Measurements from ENCODE around the gene KLHL8. TPM values are rescaled to one million over a fixed set of nuclear protein-coding genes. Genes with fewer than 3 reads are reported as not detected.

KLHL8 gene
- total and polyA plus RNA-seq, 4 donors, result 2.9 to 14.4 (median 5.1) TPM

DNA sequence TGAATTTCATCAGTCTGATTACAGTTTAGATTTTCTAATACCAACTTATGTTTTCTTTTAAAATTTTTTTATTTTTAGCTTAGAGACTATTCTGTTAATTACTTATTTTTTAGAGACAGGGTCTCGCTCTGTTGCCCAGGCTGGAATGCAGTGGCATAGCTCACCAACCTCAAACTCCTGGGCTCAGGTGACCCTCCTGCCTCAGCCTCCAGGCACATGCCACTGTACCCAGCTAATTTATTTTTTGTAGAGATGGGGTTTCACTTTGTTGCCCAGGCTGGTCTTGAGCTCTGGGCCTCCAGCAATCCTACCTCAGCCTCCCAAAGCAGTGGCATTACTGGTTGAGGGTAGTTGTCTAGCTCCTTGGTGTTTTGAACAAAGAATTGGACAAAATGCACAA, 102.0 kb downstream of the KLHL8 start:
- no peaks in the 10 kb centered on the region for H3K9me3 ChIP-seq (ENCODE audit: control insufficient read depth in 4 of 4, low read length in 3 of 4)
- WGBS, result 97% methylated on average over 1 of the region's 1 CpG
- H3K4me3 ChIP-seq (ENCODE audit: low read depth in 1 of 3, low read length in 3 of 3), result no peak overlapping the region
- H3K36me3 ChIP-seq (ENCODE audit: control insufficient read depth in 4 of 4, insufficient read depth in 3 of 4, low read depth in 1 of 4, low read length in 3 of 4), result peaks cover 3 to 36% (median 21%) of the 10 kb centered on the region in 4 donors
- DNase-seq (ENCODE audit: low spot score), result no peak
- H3K4me1 ChIP-seq (ENCODE audit: control insufficient read depth in 4 of 4, insufficient read depth in 4 of 4, low read length in 3 of 4), result peaks cover 0 to 42% (median 33%) of the 10 kb centered on the region in 4 donors
- no peak overlapping the region for H3K9ac ChIP-seq (ENCODE audit: low read depth in 1 of 2, low read length in 2 of 2)
- H3K27ac ChIP-seq (ENCODE audit: low read depth in 1 of 2, low read length in 2 of 2), result no peak overlapping the region
- no peaks in the 10 kb centered on the region for H3K27me3 ChIP-seq (ENCODE audit: control insufficient read depth in 4 of 4, insufficient read depth in 4 of 4, low read length in 3 of 4)
- TF ChIP-seq JUND (IDR thresholded peaks at IDR 0.05) (no peak), RAD21 (IDR thresholded peaks at IDR 0.05) (no peak), RXRA (IDR thresholded peaks at IDR 0.05) (no peak), NR2F2 (IDR thresholded peaks at IDR 0.05) (no peak), GABPA (IDR thresholded peaks at IDR 0.05 in 1 of 2, conservative IDR thresholded peaks at IDR 0.05 in 1 of 2) (no peak), FOXA1 (IDR thresholded peaks at IDR 0.05) (no peak), HNF4A (conservative IDR thresholded peaks at IDR 0.05) (no peak), EGR1 (IDR thresholded peaks at IDR 0.05; ENCODE audit: low read depth in 2 of 2) (no peak), TAF1 (conservative IDR thresholded peaks at IDR 0.05) (no peak), SP1 (IDR thresholded peaks at IDR 0.05) (no peak), HNF4G (IDR thresholded peaks at IDR 0.05) (no peak)
- TF ChIP-seq, protein P1, sequence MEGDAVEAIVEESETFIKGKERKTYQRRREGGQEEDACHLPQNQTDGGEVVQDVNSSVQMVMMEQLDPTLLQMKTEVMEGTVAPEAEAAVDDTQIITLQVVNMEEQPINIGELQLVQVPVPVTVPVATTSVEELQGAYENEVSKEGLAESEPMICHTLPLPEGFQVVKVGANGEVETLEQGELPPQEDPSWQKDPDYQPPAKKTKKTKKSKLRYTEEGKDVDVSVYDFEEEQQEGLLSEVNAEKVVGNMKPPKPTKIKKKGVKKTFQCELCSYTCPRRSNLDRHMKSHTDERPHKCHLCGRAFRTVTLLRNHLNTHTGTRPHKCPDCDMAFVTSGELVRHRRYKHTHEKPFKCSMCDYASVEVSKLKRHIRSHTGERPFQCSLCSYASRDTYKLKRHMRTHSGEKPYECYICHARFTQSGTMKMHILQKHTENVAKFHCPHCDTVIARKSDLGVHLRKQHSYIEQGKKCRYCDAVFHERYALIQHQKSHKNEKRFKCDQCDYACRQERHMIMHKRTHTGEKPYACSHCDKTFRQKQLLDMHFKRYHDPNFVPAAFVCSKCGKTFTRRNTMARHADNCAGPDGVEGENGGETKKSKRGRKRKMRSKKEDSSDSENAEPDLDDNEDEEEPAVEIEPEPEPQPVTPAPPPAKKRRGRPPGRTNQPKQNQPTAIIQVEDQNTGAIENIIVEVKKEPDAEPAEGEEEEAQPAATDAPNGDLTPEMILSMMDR (IDR thresholded peaks at IDR 0.05; ENCODE audit: low read depth, low read length, missing input control), result no peak
- TF ChIP-seq, protein P2, sequence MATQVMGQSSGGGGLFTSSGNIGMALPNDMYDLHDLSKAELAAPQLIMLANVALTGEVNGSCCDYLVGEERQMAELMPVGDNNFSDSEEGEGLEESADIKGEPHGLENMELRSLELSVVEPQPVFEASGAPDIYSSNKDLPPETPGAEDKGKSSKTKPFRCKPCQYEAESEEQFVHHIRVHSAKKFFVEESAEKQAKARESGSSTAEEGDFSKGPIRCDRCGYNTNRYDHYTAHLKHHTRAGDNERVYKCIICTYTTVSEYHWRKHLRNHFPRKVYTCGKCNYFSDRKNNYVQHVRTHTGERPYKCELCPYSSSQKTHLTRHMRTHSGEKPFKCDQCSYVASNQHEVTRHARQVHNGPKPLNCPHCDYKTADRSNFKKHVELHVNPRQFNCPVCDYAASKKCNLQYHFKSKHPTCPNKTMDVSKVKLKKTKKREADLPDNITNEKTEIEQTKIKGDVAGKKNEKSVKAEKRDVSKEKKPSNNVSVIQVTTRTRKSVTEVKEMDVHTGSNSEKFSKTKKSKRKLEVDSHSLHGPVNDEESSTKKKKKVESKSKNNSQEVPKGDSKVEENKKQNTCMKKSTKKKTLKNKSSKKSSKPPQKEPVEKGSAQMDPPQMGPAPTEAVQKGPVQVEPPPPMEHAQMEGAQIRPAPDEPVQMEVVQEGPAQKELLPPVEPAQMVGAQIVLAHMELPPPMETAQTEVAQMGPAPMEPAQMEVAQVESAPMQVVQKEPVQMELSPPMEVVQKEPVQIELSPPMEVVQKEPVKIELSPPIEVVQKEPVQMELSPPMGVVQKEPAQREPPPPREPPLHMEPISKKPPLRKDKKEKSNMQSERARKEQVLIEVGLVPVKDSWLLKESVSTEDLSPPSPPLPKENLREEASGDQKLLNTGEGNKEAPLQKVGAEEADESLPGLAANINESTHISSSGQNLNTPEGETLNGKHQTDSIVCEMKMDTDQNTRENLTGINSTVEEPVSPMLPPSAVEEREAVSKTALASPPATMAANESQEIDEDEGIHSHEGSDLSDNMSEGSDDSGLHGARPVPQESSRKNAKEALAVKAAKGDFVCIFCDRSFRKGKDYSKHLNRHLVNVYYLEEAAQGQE (IDR thresholded peaks at IDR 0.05), result no peak
- TF ChIP-seq, protein P3, sequence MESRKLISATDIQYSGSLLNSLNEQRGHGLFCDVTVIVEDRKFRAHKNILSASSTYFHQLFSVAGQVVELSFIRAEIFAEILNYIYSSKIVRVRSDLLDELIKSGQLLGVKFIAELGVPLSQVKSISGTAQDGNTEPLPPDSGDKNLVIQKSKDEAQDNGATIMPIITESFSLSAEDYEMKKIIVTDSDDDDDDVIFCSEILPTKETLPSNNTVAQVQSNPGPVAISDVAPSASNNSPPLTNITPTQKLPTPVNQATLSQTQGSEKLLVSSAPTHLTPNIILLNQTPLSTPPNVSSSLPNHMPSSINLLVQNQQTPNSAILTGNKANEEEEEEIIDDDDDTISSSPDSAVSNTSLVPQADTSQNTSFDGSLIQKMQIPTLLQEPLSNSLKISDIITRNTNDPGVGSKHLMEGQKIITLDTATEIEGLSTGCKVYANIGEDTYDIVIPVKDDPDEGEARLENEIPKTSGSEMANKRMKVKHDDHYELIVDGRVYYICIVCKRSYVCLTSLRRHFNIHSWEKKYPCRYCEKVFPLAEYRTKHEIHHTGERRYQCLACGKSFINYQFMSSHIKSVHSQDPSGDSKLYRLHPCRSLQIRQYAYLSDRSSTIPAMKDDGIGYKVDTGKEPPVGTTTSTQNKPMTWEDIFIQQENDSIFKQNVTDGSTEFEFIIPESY (IDR thresholded peaks at IDR 0.05), result no peak
- TF ChIP-seq, protein P4, sequence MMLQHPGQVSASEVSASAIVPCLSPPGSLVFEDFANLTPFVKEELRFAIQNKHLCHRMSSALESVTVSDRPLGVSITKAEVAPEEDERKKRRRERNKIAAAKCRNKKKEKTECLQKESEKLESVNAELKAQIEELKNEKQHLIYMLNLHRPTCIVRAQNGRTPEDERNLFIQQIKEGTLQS (IDR thresholded peaks at IDR 0.05), result no peak

DNA sequence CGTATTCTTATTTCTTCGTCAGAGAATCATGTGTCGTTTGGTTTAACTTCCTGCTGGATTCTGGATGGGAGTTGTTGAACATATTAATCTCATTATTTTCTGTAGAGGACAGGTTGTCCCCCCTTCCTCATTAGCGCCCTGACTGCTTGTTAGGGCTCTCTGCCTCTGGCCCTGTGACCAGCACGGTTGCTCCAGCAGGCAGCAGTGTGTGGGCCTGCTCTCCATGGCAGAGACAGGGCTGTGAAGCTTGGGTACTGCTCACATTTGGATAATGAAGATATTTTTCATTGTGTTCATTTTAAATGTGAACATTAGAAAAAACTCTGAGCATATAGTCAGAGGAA, 102.7 kb downstream of the KLHL8 start:
- Histone ChIP-seq H3K27me3 (ENCODE audit: control insufficient read depth in 4 of 4, insufficient read depth in 4 of 4, low read length in 3 of 4) (no peaks in the 10 kb centered on the region), H3K27ac (ENCODE audit: low read depth in 1 of 2, low read length in 2 of 2) (no peak overlapping the region), H3K9ac (ENCODE audit: low read depth in 1 of 2, low read length in 2 of 2) (no peak overlapping the region), H3K4me1 (ENCODE audit: control insufficient read depth in 4 of 4, insufficient read depth in 4 of 4, low read length in 3 of 4) (peaks cover 0 to 39% (median 31%) of the 10 kb centered on the region in 4 donors), H3K36me3 (ENCODE audit: control insufficient read depth in 4 of 4, insufficient read depth in 3 of 4, low read depth in 1 of 4, low read length in 3 of 4) (peaks cover 3 to 39% (median 25%) of the 10 kb centered on the region in 4 donors), H3K9me3 (ENCODE audit: control insufficient read depth in 4 of 4, low read length in 3 of 4) (no peaks in the 10 kb centered on the region), H3K4me3 (ENCODE audit: low read depth in 1 of 3, low read length in 3 of 3) (no peak overlapping the region)
- WGBS, result 82% methylated on average over 5 of the region's 5 CpGs
- TF ChIP-seq EGR1 (IDR thresholded peaks at IDR 0.05; ENCODE audit: low read depth in 2 of 2), result no peak
- no peak for DNase-seq (ENCODE audit: low spot score)
